Bone marrow (tissue), 2 donors: ENCODE measurements around the gene CRAT.
A peak's percentile ranks its signal among the peaks of the same experiment; 100 is the strongest.

Experiments
- DNase-seq, 2 donors: peaks; one replicate each; lab custom pipeline; 2025; lab: John Stamatoyannopoulos, UW

CRAT gene

DNA sequence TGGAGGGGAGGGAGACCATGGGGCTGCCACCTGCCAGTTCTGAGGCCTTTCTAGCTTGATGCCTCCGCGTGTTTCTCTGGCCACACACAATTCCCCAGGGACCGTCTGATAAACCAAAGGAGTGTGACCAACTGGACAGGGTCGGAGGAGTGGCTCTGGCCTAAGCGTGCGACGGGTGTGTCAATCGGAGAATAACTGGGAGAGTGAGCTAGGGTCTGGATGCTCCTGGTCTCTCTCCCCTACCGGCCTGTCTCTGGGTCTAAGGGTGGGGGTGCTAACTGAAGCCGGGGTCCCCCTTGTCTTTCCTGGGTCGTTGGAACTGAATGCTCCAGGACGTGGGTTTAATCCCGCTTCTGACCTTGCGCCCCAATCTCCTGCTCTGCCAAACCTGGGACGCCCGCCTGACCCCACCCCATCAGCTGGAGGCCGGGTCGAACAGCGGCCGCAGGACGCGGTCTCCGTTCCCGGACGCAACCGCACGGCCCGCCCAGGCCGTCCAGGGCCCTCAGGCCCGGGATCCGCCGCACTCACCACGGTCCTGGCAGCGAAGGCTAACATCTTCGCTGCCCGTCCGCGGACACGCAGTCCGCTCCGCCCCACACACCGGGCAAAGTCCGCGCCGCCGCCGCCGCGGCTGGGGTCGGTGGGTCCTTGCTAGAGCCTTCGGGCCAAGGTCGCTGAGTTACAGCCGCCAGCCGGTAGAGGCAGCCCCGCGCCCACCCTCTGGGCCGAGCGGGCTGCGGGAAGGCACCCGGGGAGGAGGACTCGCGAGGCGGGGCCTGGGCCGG lies 447 bp downstream of the CRAT start:
- DNase-seq: no peak

GRCh38 chr9:129109537-129109903 lies 1.1 kb downstream of the CRAT start:
- peak in 1 of 2 donors; percentile 10 for DNase-seq

DNA sequence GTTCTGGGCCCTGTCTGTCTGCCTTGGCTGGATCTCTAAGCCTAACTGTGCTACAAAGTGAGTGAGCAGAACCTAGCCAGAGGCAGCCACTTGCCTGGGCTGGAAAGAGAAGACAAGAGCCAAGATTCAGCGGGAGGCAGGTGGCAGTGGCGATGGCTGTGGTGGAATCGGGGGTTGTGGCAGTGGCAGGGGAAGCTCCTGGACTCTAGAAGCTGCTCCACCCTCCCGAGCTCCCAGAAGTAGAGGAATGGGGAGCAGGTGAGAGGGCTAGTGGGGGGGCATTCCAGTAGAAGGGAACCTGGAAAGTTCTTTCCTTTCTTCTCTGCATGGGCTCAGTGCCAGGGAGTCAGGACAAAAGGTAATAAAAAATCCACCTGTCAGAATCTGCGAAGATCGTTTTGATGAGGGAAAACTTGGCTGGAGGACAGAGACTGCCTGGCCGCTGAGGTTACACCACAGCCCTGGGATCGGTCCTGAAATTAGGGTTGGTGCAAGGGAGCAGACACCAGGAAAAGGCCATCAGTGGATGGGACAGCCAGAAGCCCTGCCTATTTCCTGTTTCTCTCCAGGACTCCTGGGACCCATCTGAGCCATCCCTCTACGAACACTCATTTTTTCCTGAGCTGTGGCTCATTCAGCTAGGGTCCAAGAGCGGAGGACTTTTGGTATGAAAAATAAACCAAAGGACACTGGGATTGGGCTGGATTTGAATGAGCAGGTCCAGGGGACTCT lies 1.6 kb downstream of the CRAT start:
- DNase-seq: no peak

DNA sequence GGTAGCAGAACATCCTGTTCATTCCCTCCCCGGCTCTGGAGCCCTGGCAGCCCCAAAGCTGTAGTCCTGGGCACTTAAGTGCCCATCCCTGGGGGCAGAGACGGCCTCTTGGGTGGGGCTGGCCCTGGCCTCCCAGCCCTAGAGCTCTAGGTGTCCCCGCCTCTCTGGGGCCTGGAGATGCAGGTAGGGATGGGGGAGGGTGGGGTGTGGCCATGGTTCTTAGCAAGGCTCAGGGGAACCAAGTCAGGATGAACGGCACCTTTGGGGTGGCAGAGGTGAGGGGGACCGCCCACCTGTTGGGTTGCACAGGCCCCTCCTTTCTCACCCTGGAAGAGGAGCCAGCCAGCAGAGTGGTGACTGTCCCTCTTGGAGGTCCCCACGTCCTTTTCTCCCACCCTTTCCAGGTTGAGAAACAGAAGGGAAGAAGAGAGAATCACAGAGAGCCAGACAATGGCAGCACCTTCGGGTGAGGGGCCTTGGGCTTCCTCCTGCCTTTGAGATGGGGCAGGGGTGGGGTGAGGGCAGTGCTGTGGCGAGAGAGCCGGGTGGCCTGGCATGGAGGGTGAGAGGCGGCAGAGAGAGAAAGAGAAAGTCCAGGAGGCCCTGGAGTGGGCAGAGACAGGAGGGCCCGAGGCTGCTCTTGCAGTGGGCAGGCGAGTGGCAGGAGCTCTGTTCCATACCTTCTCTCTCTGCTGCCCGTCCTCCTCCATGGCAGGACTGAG lies 2.3 kb downstream of the CRAT start:
- no peak for DNase-seq

- DNase-seq: no peak
Measured at GRCh38 chr9:129107651-129108050, 2.9 kb downstream of the CRAT start.

DNA sequence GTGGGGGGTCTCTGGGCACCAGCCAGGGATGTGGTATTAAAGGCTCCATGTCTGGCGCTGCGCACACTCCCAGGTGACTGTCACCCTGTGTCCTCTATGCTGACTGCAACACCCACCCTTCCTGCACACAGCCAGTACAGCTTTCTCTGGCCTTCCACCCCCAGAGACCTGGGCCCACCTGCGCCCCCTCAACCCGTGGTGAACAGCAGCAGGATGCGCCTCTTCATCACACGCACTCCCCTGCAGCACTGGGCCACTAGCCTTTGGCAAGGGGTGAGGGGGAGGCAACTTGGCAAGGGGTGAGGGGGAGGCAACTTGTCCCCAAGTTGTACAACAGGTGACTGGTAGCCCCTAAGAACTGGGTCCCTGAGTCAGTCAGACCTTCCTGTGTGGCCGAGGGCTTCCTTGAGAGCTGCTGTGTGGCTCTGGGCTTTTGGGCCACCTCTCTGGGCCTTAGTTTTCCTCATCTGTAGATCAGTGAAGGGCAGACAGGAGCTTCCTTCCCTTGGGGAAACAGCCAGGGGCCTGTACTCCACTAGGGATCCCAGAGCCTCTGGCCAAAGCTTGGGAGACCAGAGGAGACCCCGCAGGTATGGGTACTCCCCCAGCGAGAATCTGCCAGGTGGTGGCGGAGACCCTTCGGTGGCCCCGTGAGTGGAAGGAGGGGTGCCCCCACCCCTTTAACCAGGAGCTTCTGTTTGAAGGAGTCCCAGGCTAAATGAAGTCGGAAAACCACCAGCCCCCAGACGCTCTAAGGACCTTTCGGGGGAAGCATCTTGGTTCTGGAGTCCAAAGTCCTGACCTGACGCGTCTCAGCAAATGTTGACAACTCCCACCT lies 4.5 kb downstream of the CRAT start:
- no peak for DNase-seq

GRCh38 chr9:129104051-129104450 lies 6.5 kb downstream of the CRAT start:
- no peak for DNase-seq

- DNase-seq: no peak
Measured at GRCh38 chr9:129103595-129103965, 7.0 kb downstream of the CRAT start.

- no peak for DNase-seq
Measured at GRCh38 chr9:129102791-129103594, 7.6 kb downstream of the CRAT start.

DNA sequence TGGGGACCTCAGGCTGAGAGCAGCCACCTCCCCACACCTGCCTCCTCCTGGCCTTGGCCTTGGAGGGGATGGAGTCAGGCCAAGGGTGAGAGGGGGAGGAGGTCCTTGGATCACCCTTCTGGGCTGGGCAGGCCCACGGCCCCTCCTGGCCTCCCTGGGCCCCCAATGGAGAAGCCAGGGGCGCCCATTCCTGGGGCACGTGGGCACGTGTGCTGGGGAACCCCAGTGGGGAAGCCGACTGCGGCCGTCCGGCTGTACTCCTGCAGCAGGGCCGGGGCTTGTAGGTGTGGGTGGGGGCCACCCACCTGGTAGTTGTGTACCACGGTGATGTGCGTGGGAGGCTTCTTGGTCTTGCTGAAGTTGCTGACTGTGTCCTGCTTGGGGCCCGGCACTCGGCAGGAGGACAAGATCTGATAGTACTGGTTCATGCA lies 8.5 kb downstream of the CRAT start:
- no peak for DNase-seq

- DNase-seq: no peak
Measured at GRCh38 chr9:129101279-129101678, 9.3 kb downstream of the CRAT start.

DNA sequence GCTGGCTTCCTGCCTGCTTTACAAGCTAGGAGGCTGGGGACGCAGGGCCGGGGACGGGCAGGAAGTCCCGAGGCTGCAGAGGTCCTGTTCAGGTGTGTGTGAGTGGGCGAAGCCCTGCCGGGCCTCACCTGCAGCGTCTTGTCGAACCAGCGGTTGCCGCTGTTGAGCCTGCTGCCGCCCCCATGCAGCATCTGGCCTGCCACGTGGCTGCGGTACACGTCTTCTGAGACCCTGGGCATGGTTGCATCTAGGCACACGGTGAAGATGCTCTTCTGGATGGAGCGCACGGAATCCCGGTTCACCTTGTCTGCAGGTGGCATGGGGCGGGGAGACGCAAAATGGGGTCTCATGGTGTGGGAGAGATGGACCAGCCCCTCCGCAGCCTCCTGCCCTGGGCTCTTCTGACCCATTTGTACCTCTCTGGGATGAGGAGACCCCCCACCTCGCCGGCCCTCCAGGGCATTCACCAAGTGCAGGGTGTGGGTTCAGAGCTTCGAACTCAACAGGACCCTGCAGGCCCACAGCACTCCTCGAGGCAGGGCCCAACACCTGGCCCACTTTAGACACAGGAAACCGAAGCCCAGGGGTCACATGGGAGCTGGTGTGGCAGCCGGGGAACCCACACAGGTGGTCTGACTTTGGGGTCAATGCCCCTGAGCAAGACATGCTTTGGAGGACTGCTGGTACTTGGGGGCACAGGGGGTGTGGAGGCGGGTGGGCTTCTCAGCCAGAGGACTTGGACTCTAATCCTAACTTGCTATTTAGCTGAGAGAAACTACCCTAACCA lies 10.0 kb downstream of the CRAT start:
- DNase-seq: no peak

DNA sequence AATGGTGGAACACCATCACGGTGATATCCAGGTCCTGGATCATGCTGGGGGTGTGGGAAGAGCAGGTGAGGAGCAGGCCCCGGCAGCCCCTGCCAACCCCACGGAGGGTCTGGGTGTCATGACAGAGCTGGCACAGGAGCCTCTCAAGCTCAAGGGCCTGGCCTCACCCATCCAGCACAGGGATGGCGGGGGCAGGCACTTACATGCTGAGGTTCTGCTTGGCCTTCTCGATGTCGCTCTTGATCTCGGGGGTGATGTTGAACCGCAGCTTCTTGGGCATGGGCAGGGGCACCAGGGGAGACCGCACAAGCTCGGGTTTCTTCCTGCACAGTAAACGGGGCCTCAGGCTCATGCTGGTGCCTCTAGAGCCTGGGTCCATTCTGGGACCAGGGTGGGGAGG lies 12.3 kb downstream of the CRAT start:
- no peak for DNase-seq

GRCh38 chr9:129097671-129098306 lies 12.8 kb downstream of the CRAT start:
- no peak for DNase-seq

- no peak for DNase-seq
Measured at GRCh38 chr9:129095908-129096307, 14.7 kb downstream of the CRAT start.

DNA sequence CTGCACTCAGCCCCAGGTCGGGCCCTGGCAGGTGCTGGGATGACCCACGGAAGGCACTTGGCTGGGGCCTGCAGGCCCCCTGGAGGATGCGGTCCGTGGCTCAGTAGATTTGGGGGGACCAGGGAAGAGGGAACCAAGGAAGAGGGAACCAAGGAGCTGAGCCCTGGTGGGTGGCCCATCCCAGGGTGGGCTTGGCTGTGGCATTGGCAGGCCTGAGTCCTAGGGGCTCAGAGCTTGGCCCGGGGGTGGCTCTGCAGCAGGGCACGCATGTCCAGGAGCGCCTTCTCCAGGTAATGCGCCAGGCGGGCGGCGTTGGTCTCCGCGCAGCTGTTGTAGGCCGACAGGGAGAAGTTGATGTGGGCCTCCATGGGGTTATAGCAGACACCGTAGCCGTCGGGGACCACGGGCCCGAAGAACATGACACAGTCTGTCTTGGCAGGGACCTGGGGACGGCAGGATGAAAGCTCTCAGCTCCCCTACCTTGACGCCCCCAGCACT lies 15.4 kb downstream of the CRAT start:
- no peak for DNase-seq

DNA sequence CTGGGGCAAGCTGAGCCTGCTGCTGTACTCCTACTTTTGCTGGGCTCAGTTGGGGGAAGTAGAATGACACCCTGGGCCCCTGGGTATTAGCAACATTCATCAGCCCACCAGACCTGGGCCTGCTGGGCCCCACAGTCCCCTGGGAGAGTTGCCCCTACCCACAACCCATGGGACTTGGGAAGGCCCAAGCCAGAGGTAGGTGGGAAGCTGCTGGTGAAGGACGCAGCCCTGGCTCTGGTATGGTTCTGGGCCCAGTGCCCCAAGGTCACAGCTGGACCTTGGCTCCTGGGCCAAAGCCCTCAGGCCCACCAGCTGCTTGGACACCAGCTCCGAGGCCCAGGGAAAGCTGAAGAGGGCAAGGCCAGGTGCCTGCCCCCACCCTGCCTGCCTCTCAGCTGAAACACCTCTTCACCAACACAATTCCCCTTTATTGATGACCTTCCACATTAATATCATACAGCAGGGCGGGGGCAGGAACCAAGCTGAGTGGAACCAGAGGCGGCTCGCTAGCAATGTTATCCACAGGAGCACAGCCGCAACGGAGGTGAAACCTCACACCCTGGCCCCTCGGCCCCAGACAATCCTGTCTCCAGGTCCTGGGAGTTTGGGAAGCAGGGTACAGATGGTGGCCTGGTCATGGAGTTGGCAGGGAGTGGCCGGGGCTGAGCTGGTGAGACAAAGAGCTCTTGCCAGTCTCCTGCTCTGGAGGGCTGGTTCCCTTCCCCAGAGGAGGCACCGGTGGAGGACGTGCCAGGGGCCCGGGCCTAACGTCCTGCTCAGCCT lies 16.0 kb downstream of the CRAT start:
- DNase-seq: no peak

DNA sequence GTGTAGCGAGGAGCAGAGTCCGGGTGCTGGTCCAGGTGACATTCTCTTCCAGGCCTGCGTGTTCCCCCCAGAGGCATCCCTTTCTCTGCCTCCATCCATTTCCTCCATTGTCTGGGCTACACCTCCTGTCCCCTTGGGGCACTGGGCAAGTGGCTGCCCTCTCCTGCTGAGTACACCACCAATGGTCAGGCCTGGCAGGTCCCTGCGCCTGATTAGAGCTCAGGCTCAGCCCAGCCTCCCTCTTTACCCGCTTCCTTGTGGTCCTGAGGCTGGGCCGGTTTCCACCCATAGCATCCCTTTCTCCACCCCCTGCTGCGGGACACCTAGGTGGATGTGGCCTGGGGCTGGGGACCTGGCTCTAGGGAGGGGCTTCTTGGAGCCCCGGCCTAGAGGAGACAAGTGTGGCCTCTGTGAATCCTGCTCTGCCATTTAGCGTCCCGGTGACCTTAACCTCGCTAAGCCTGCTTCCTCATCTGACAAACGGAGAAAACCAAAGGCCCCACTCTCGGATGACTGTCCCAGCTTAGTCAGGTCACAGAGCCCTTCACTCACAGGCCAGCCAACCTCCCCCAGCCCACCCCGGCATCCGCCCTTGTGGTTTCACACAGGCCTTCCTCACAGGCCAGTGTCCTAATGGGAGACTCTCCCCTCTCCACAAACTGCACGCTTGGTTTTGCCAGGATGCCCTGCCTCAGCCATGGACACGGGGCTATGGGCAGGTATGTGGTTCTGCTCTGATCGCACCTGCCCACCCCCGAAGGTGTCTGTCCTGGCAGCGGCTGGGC lies 16.8 kb downstream of the CRAT start:
- DNase-seq: no peak
